ENCODE data around the gene SSU72. TPM values are rescaled to one million over a fixed set of nuclear protein-coding genes. Genes with fewer than 3 reads are reported as not detected.
A peak's percentile ranks its signal among the peaks of the same experiment; 100 is the strongest.

The SSU72 gene
- total RNA-seq, 1 experiment from 2014 or later, result 104 TPM

- intact Hi-C loops (cut with micrococcal nuclease), result no loop called here
- TF ChIP-seq CTCF (IDR thresholded peaks at IDR 0.05; ENCODE audit: unreplicated experiment), result no peak
- H3K27ac Mint-ChIP-seq (ENCODE audit: low read depth, unreplicated experiment), result no peak overlapping the region
- BruUV-seq (replicated peaks), result no TSS peak
- CTCF ChIA-PET, result interaction anchor here (0.5 kb wide), 1 partner anchor 9 kb away, joined by 4 read pairs; no protein-coding TSS in a partner anchor
- H3K36me3 Mint-ChIP-seq (ENCODE audit: insufficient read depth, unreplicated experiment), result no peaks in the 10 kb centered on the region
- H3K4me1 Mint-ChIP-seq (ENCODE audit: insufficient read depth, unreplicated experiment), result no peaks in the 10 kb centered on the region
- POLR2A ChIA-PET, result no interaction called here
- DNase-seq (ENCODE audit: unreplicated experiment), result no peak
- peak overlapping the region; percentile 62 for H3K4me3 Mint-ChIP-seq (ENCODE audit: unreplicated experiment)
- H3K9me3 Mint-ChIP-seq (ENCODE audit: unreplicated experiment), result no peaks in the 10 kb centered on the region
- no peaks in the 10 kb centered on the region for H3K27me3 Mint-ChIP-seq (ENCODE audit: insufficient read depth, unreplicated experiment)
Measured at GRCh38 chr1:1599030-1599934, 24.6 kb upstream of the SSU72 start.

- H3K4me1 Mint-ChIP-seq (ENCODE audit: insufficient read depth, unreplicated experiment), result no peaks in the 10 kb centered on the region
- CTCF ChIA-PET, result interaction anchor here (0.5 to 0.6 kb wide), 4 partner anchors 9 to 398 kb away, joined by 3 to 4 read pairs (median 4); no protein-coding TSS in a partner anchor
- H3K27me3 Mint-ChIP-seq (ENCODE audit: insufficient read depth, unreplicated experiment), result no peaks in the 10 kb centered on the region
- POLR2A ChIA-PET, result no interaction called here
- TF ChIP-seq CTCF (IDR thresholded peaks at IDR 0.05; ENCODE audit: unreplicated experiment), result no peak
- intact Hi-C loops (cut with micrococcal nuclease), result no loop called here
- no peak overlapping the region for H3K27ac Mint-ChIP-seq (ENCODE audit: low read depth, unreplicated experiment)
- no peaks in the 10 kb centered on the region for H3K9me3 Mint-ChIP-seq (ENCODE audit: unreplicated experiment)
- no TSS peak for BruUV-seq (replicated peaks)
- H3K4me3 Mint-ChIP-seq (ENCODE audit: unreplicated experiment), result peak overlapping the region; percentile 62
- DNase-seq (ENCODE audit: unreplicated experiment), result no peak
- H3K36me3 Mint-ChIP-seq (ENCODE audit: insufficient read depth, unreplicated experiment), result no peaks in the 10 kb centered on the region
Measured at GRCh38 chr1:1598720-1599029, 24.0 kb upstream of the SSU72 start.

GRCh38 chr1:1598051-1598719, 23.5 kb upstream of the SSU72 start:
- H3K27me3 Mint-ChIP-seq (ENCODE audit: insufficient read depth, unreplicated experiment), result no peaks in the 10 kb centered on the region
- no peak for TF ChIP-seq CTCF (IDR thresholded peaks at IDR 0.05; ENCODE audit: unreplicated experiment)
- H3K4me1 Mint-ChIP-seq (ENCODE audit: insufficient read depth, unreplicated experiment), result no peaks in the 10 kb centered on the region
- H3K36me3 Mint-ChIP-seq (ENCODE audit: insufficient read depth, unreplicated experiment), result no peaks in the 10 kb centered on the region
- no peak overlapping the region for H3K27ac Mint-ChIP-seq (ENCODE audit: low read depth, unreplicated experiment)
- DNase-seq (ENCODE audit: unreplicated experiment), result no peak
- intact Hi-C loops (cut with micrococcal nuclease), result no loop called here
- no TSS peak for BruUV-seq (replicated peaks)
- ChIA-PET POLR2A (interaction anchor here (0.7 to 1.1 kb wide), 2 partner anchors 22 to 26 kb away, joined by 3 to 6 read pairs; no protein-coding TSS in a partner anchor), CTCF (interaction anchor here (0.5 to 0.6 kb wide), 4 partner anchors 10 to 398 kb away, joined by 3 to 4 read pairs (median 4); no protein-coding TSS in a partner anchor)
- H3K4me3 Mint-ChIP-seq (ENCODE audit: unreplicated experiment), result peak overlapping the region; percentile 62
- H3K9me3 Mint-ChIP-seq (ENCODE audit: unreplicated experiment), result no peaks in the 10 kb centered on the region

GRCh38 chr1:1597275-1597930, 22.7 kb upstream of the SSU72 start:
- Mint-ChIP-seq H3K27ac (ENCODE audit: low read depth, unreplicated experiment) (no peak overlapping the region), H3K27me3 (ENCODE audit: insufficient read depth, unreplicated experiment) (no peaks in the 10 kb centered on the region), H3K9me3 (ENCODE audit: unreplicated experiment) (no peaks in the 10 kb centered on the region), H3K36me3 (ENCODE audit: insufficient read depth, unreplicated experiment) (no peaks in the 10 kb centered on the region), H3K4me1 (ENCODE audit: insufficient read depth, unreplicated experiment) (no peaks in the 10 kb centered on the region), H3K4me3 (ENCODE audit: unreplicated experiment) (no peak overlapping the region)
- intact Hi-C loops (cut with micrococcal nuclease), result no loop called here
- no TSS peak for BruUV-seq (replicated peaks)
- CTCF ChIA-PET, result no interaction called here
- no peak for DNase-seq (ENCODE audit: unreplicated experiment)
- TF ChIP-seq CTCF (IDR thresholded peaks at IDR 0.05; ENCODE audit: unreplicated experiment), result peak; percentile 30
- POLR2A ChIA-PET, result interaction anchor here (0.7 to 1.1 kb wide), 3 partner anchors 17 to 25 kb away, joined by 3 to 6 read pairs (median 3); no protein-coding TSS in a partner anchor
